ENCODE measurements around the gene CD101.

CD101 gene

DNA sequence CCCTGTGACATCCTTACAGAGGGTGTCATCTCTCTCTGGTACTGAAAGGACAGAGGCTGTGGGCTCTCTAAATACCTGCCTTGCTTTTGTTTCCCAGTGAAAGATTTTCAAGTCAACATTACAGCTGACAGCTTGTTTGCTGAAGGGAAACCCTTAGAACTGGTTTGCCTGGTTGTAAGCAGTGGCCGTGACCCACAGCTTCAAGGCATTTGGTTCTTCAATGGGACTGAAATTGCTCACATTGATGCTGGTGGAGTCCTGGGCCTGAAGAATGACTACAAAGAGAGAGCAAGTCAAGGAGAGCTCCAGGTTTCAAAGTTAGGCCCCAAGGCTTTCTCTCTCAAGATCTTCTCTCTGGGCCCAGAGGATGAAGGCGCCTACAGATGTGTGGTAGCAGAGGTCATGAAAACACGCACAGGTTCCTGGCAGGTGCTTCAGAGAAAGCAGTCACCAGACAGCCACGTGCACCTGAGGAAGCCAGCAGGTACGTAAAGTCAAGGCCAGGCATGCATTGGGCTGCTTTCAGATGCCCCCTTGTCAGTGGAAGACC, 11.8 kb downstream of the CD101 start:
- H3K4me2 ChIP-seq (ENCODE audit: low read length, poor library complexity, severe bottlenecking), result no peak overlapping the region
- H3K18ac ChIP-seq (ENCODE audit: low read depth in 1 of 2, low read length in 2 of 2), result no peak overlapping the region
- no peaks in the 10 kb centered on the region for H3K36me3 ChIP-seq (ENCODE audit: control insufficient read depth in 1 of 2, insufficient read depth in 2 of 2, low read depth in 1 of 2, low read length in 2 of 2)
- no peak overlapping the region for H3K14ac ChIP-seq (ENCODE audit: low read length in 2 of 2)
- H2BK5ac ChIP-seq (ENCODE audit: low read depth, low read length, poor library complexity, severe bottlenecking), result no peak overlapping the region
- H4K8ac ChIP-seq (ENCODE audit: low read length), result no peak overlapping the region
- DNase-seq, result no peak
- H2BK12ac ChIP-seq (ENCODE audit: low read length in 2 of 2), result no peak overlapping the region
- H3K9me3 ChIP-seq (ENCODE audit: control insufficient read depth, low read length), result no peaks in the 10 kb centered on the region
- no peak overlapping the region for H3K4ac ChIP-seq (ENCODE audit: low read depth in 1 of 2, low read length in 2 of 2)
- no peak overlapping the region for H3K23ac ChIP-seq (ENCODE audit: low read length in 2 of 2)
- no peak overlapping the region for H2BK15ac ChIP-seq (ENCODE audit: low read depth, poor library complexity, severe bottlenecking)
- H3K27ac ChIP-seq (ENCODE audit: low read length, poor library complexity, severe bottlenecking), result no peak overlapping the region
- no peak overlapping the region for H4K91ac ChIP-seq (ENCODE audit: low read length)
- no peak overlapping the region for H3K9ac ChIP-seq (ENCODE audit: low read length)
- H2BK120ac ChIP-seq (ENCODE audit: low read depth, low read length), result no peak overlapping the region
- H3K4me3 ChIP-seq (ENCODE audit: insufficient read depth in 1 of 2, low read depth in 1 of 2, low read length in 2 of 2), result no peak overlapping the region
- H2AFZ ChIP-seq (ENCODE audit: low read depth, low read length), result no peak overlapping the region
- peaks cover 1% of the 10 kb centered on the region for H3K4me1 ChIP-seq (ENCODE audit: control insufficient read depth, insufficient read depth, low read depth, low read length)
- H2AK5ac ChIP-seq (ENCODE audit: low read length, severe bottlenecking), result no peak overlapping the region
- H3K79me1 ChIP-seq (replicated peaks; ENCODE audit: low read length, poor library complexity, severe bottlenecking), result no peaks in the 10 kb centered on the region
- H3K27me3 ChIP-seq (ENCODE audit: control insufficient read depth in 1 of 2, insufficient read depth in 1 of 2, low read length in 2 of 2), result no peaks in the 10 kb centered on the region
- 92% methylated on average over 5 of the region's 5 CpGs for WGBS

DNA sequence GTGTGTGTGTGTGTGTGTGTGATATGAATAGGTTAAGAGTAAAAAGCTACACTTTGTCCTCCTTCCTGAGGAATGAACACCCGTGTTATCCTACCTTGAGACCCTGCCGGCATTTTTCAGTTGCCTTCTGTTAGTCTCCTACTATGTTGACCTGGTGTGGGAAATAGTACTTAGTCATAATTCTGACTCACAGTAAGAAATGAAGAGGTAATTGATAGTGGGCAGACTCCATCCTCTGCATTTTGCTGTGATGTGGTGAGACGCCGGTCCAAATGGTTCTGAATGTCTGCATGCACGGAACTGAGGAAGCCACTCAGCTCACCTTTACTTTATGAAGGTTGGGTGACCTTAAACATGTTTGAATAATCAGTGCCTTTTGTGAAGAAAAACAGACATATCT, 12.6 kb downstream of the CD101 start:
- no peak for DNase-seq

DNA sequence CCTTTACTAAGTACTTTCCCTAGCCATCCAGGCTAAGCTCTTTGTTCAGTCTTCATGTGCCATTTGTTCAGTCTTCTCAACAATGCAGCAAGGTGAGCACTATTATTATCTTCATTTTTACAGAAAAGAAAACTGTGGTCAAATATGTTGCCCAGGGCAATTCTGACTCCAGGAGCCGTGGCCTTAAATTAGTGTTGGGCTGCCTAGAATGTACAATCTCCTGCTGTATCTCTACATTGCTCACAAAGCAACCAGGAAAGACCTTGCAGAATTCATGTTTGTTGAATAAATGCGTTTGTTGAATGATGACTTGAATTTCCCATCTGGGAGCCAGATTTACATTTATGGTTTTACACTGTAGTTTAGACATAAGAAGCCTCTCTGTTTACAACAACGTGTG, 14.2 kb downstream of the CD101 start:
- Histone ChIP-seq H3K14ac (ENCODE audit: low read length in 2 of 2) (no peak overlapping the region), H3K4me3 (ENCODE audit: insufficient read depth in 1 of 2, low read depth in 1 of 2, low read length in 2 of 2) (no peak overlapping the region), H4K8ac (ENCODE audit: low read length) (no peak overlapping the region), H3K36me3 (ENCODE audit: control insufficient read depth in 1 of 2, insufficient read depth in 2 of 2, low read depth in 1 of 2, low read length in 2 of 2) (no peaks in the 10 kb centered on the region), H2BK15ac (ENCODE audit: low read depth, poor library complexity, severe bottlenecking) (no peak overlapping the region), H3K9me3 (ENCODE audit: control insufficient read depth, low read length) (no peaks in the 10 kb centered on the region), H4K91ac (ENCODE audit: low read length) (no peak overlapping the region), H3K27me3 (ENCODE audit: control insufficient read depth in 1 of 2, insufficient read depth in 1 of 2, low read length in 2 of 2) (peaks cover 0 to 4% of the 10 kb centered on the region in 2 experiments), H2AK5ac (ENCODE audit: low read length, severe bottlenecking) (no peak overlapping the region), H3K9ac (ENCODE audit: low read length) (no peak overlapping the region), H3K4me2 (ENCODE audit: low read length, poor library complexity, severe bottlenecking) (no peak overlapping the region), H3K4me1 (ENCODE audit: control insufficient read depth, insufficient read depth, low read depth, low read length) (peaks cover 1% of the 10 kb centered on the region), H2BK12ac (ENCODE audit: low read length in 2 of 2) (no peak overlapping the region), H3K27ac (ENCODE audit: low read length, poor library complexity, severe bottlenecking) (no peak overlapping the region), H3K79me1 (replicated peaks; ENCODE audit: low read length, poor library complexity, severe bottlenecking) (no peaks in the 10 kb centered on the region), H3K18ac (ENCODE audit: low read depth in 1 of 2, low read length in 2 of 2) (no peak overlapping the region), H3K4ac (ENCODE audit: low read depth in 1 of 2, low read length in 2 of 2) (no peak overlapping the region), H3K23ac (ENCODE audit: low read length in 2 of 2) (no peak overlapping the region), H2BK120ac (ENCODE audit: low read depth, low read length) (no peak overlapping the region), H2AFZ (ENCODE audit: low read depth, low read length) (no peak overlapping the region), H2BK5ac (ENCODE audit: low read depth, low read length, poor library complexity, severe bottlenecking) (no peak overlapping the region)
- no peak for DNase-seq
- 89% methylated on average over 1 of the region's 3 CpGs for WGBS

More for the DNA sequence above, 12.6 kb downstream of the CD101 start:
- H3K27ac ChIP-seq (ENCODE audit: low read length, poor library complexity, severe bottlenecking), result no peak overlapping the region
- H3K23ac ChIP-seq (ENCODE audit: low read length in 2 of 2), result no peak overlapping the region
- 94% methylated on average over 4 of the region's 5 CpGs for WGBS
- H4K8ac ChIP-seq (ENCODE audit: low read length), result no peak overlapping the region
- H3K9me3 ChIP-seq (ENCODE audit: control insufficient read depth, low read length), result no peaks in the 10 kb centered on the region
- H3K4me1 ChIP-seq (ENCODE audit: control insufficient read depth, insufficient read depth, low read depth, low read length), result peaks cover 1% of the 10 kb centered on the region
- H3K4me3 ChIP-seq (ENCODE audit: insufficient read depth in 1 of 2, low read depth in 1 of 2, low read length in 2 of 2), result no peak overlapping the region
- H3K18ac ChIP-seq (ENCODE audit: low read depth in 1 of 2, low read length in 2 of 2), result no peak overlapping the region
- no peak overlapping the region for H2BK5ac ChIP-seq (ENCODE audit: low read depth, low read length, poor library complexity, severe bottlenecking)
- no peak overlapping the region for H2BK12ac ChIP-seq (ENCODE audit: low read length in 2 of 2)
- H2AFZ ChIP-seq (ENCODE audit: low read depth, low read length), result no peak overlapping the region
- H3K36me3 ChIP-seq (ENCODE audit: control insufficient read depth in 1 of 2, insufficient read depth in 2 of 2, low read depth in 1 of 2, low read length in 2 of 2), result no peaks in the 10 kb centered on the region
- no peak overlapping the region for H2AK5ac ChIP-seq (ENCODE audit: low read length, severe bottlenecking)
- no peak overlapping the region for H3K14ac ChIP-seq (ENCODE audit: low read length in 2 of 2)
- no peak overlapping the region for H3K4me2 ChIP-seq (ENCODE audit: low read length, poor library complexity, severe bottlenecking)
- H3K9ac ChIP-seq (ENCODE audit: low read length), result no peak overlapping the region
- no peaks in the 10 kb centered on the region for H3K27me3 ChIP-seq (ENCODE audit: control insufficient read depth in 1 of 2, insufficient read depth in 1 of 2, low read length in 2 of 2)
- H3K4ac ChIP-seq (ENCODE audit: low read depth in 1 of 2, low read length in 2 of 2), result no peak overlapping the region
- H2BK120ac ChIP-seq (ENCODE audit: low read depth, low read length), result no peak overlapping the region
- no peak overlapping the region for H4K91ac ChIP-seq (ENCODE audit: low read length)
- H3K79me1 ChIP-seq (replicated peaks; ENCODE audit: low read length, poor library complexity, severe bottlenecking), result no peaks in the 10 kb centered on the region
- no peak overlapping the region for H2BK15ac ChIP-seq (ENCODE audit: low read depth, poor library complexity, severe bottlenecking)

DNA sequence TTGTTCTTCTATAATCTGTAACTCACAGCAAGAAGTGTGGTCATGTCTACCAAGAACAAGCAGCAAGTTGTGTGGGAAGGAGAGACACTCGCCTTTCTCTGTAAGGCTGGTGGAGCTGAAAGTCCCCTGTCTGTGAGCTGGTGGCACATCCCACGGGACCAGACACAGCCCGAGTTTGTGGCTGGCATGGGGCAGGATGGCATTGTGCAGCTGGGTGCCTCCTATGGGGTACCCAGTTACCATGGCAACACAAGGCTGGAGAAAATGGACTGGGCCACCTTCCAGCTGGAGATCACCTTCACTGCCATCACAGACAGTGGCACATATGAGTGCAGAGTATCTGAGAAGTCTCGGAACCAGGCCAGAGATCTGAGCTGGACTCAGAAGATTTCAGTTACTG, 15.5 kb downstream of the CD101 start:
- no peak overlapping the region for H4K91ac ChIP-seq (ENCODE audit: low read length)

More for the DNA sequence above, 15.5 kb downstream of the CD101 start:
- no peaks in the 10 kb centered on the region for H3K79me1 ChIP-seq (replicated peaks; ENCODE audit: low read length, poor library complexity, severe bottlenecking)
- no peak overlapping the region for H2BK15ac ChIP-seq (ENCODE audit: low read depth, poor library complexity, severe bottlenecking)
- no peak overlapping the region for H4K8ac ChIP-seq (ENCODE audit: low read length)
- H3K27me3 ChIP-seq (ENCODE audit: control insufficient read depth in 1 of 2, insufficient read depth in 1 of 2, low read length in 2 of 2), result peaks cover 0 to 6% of the 10 kb centered on the region in 2 experiments
- H3K4me1 ChIP-seq (ENCODE audit: control insufficient read depth, insufficient read depth, low read depth, low read length), result peaks cover 1% of the 10 kb centered on the region
- no peak for DNase-seq
- no peak overlapping the region for H3K9ac ChIP-seq (ENCODE audit: low read length)
- H2AFZ ChIP-seq (ENCODE audit: low read depth, low read length), result no peak overlapping the region
- H2BK12ac ChIP-seq (ENCODE audit: low read length in 2 of 2), result no peak overlapping the region
- H3K4me2 ChIP-seq (ENCODE audit: low read length, poor library complexity, severe bottlenecking), result no peak overlapping the region
- no peak overlapping the region for H3K14ac ChIP-seq (ENCODE audit: low read length in 2 of 2)
- no peaks in the 10 kb centered on the region for H3K9me3 ChIP-seq (ENCODE audit: control insufficient read depth, low read length)
- no peak overlapping the region for H2BK5ac ChIP-seq (ENCODE audit: low read depth, low read length, poor library complexity, severe bottlenecking)
- H3K23ac ChIP-seq (ENCODE audit: low read length in 2 of 2), result no peak overlapping the region
- H3K36me3 ChIP-seq (ENCODE audit: control insufficient read depth in 1 of 2, insufficient read depth in 2 of 2, low read depth in 1 of 2, low read length in 2 of 2), result no peaks in the 10 kb centered on the region
- WGBS, result 93% methylated on average over 4 of the region's 4 CpGs
- H2BK120ac ChIP-seq (ENCODE audit: low read depth, low read length), result no peak overlapping the region
- no peak overlapping the region for H3K4ac ChIP-seq (ENCODE audit: low read depth in 1 of 2, low read length in 2 of 2)
- no peak overlapping the region for H2AK5ac ChIP-seq (ENCODE audit: low read length, severe bottlenecking)
- H3K27ac ChIP-seq (ENCODE audit: low read length, poor library complexity, severe bottlenecking), result no peak overlapping the region
- no peak overlapping the region for H3K4me3 ChIP-seq (ENCODE audit: insufficient read depth in 1 of 2, low read depth in 1 of 2, low read length in 2 of 2)
- no peak overlapping the region for H3K18ac ChIP-seq (ENCODE audit: low read depth in 1 of 2, low read length in 2 of 2)

All from mesenchymal stem cell (in vitro differentiated cells and primary cell).